Stimulated activated CD8-positive, alpha-beta memory T cell treated with anti-CD3 and anti-CD28 coated beads, Interleukin-7, amount 100 ng/mL, for 48 hours (primary cell): Measurements from ENCODE around the gene SLC9A6.
"Not testable (repeated sequence)": the region's sequence is repeated elsewhere in the genome, so short reads cannot be mapped to it uniquely, and the experiment has no call there.

Experiments used
- DNase-seq, 2 donors: peaks; one replicate each; pipeline ENCODE4 v3.0.0-alpha.2; 2020; ENCODE audit warnings: low read depth in 1 of 2; ENCODE audit errors: extremely low read depth in 1 of 2

SLC9A6 gene

GRCh38 chrX:136061286-136061685, 76.1 kb downstream of the SLC9A6 start:
- no peak for DNase-seq

DNA sequence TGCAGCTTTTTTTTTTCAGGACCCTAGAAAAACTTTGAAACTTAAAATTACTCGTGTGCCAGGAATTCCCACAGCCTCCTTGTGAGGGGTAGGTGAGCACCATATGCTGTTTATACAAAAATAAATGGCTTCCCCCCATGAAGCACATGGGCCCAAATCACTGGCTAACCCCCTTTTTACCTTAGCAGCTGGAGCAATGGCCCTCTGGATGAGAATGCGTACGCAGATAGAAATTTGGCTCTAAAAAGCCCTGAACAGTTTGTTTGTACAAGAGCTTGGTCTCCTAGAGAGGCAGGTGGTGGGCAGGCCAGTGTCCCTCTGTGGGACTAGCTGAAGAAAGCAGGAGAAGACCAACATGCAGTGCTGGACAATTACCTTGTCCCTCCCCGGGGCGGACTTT, 76.5 kb downstream of the SLC9A6 start:
- no peak for DNase-seq

DNA sequence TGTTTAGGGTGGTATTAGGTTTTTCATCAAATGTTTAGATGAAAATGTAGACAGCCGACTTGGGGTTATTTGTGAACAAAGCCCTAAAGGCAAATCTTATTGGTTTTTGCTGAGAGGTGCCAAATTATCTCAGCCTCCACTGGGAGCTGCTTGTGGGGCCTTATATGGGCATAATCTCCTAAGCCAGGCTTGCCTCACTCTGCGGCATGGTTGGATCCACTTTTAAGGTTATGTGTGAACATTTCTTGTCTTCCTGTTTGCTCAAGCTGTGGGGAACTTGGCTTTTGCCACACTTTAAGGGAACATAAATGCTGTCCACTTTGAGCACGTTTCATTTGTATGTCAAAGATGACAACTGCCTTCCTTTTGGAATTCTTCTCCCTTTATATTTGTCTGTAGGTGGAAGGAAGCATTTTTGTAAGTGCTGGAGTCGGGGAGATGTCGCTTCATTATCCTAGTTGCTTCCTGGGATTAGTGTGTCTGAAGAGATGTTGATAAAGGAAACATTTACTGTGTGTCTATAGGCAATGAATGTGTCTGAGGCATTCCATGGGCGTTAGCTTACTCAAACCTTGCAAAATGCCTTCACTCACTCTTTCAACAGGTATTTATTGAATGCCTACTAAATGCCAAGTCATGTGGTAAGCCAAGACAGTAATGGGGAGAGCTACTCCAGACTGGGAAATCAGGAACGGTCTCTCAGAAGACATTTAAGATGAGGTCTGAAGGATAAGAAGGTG, 78.3 kb downstream of the SLC9A6 start:
- no peak for DNase-seq

DNA sequence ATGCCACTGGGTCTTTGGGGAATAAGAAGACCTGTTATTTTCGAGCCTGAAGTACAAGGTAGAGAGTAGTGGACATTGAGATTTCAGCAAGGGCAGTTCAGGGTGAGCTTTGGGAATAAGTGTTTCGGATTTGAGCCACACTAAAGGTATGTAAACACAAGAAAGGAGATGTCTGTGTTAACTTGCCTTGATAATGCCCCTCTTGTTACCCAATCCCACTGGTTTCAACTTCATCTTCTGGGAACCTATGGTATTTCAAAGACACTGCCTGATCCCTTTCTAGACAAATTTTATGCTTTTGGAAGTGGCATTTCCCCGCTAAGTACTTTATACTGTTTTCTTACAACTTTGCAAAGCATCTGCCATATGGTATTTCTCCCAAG, 79.4 kb downstream of the SLC9A6 start:
- DNase-seq: no peak

GRCh38 chrX:136065044-136065671, 79.9 kb downstream of the SLC9A6 start:
- DNase-seq: no peak

DNA sequence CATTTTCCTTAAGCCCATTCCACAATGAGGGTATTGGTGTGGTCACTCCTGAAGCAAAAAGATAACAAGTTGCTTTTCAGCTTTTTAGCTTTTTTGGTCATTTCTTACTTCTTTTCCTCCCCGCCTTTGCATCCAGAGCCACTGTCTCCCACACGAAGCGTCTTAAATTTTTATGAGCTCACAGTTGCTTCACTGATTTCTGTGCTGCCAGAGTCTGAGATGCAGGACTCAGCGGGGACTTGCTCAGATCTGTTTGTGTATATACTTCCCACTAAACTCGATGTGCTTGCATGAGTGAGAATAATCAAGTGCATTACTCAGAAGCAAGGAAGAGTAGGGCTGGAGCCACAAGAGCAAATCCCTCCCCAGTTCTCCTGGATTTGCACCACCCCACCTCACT, 81.9 kb downstream of the SLC9A6 start:
- DNase-seq: no peak

GRCh38 chrX:136067966-136068365, 82.7 kb downstream of the SLC9A6 start:
- DNase-seq: no peak

DNA sequence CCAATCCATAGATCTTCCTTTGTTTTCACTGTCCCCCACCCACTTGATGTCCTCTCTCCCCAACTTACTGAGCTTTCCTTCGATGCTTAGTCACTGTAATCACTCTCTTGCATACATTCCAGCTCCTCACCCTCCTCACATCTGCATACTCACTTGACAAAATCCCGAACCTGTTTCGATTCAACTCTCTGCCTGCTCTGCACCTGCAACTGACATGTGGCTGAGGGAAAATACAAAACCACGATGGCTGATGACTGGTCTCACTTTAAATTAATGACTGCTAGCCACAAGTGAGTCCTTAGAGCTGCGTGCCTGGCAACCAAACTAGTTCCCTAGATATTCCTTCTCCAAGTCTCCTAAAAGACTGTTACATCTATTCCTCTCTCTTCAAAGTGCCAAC, 91.7 kb downstream of the SLC9A6 start:
- no peak for DNase-seq

DNA sequence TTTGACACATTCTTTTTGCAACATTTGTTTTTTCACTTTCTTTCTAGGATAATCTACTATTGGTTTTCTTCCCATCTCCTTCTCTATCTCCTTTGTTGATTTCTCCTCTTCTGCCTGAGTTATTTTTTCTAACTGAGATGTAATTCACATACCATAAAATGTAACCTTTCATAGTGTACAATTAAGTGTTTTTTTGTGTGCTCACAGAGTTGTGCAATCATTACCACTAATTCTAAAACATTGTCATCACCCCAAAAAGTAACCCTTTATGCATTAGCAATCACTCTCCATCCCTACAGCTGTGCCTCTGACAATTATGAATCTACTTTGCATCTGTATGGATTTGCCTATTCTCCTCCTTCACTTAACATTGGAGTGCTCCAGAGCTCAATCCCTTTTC, 95.5 kb downstream of the SLC9A6 start:
- DNase-seq: no peak

DNA sequence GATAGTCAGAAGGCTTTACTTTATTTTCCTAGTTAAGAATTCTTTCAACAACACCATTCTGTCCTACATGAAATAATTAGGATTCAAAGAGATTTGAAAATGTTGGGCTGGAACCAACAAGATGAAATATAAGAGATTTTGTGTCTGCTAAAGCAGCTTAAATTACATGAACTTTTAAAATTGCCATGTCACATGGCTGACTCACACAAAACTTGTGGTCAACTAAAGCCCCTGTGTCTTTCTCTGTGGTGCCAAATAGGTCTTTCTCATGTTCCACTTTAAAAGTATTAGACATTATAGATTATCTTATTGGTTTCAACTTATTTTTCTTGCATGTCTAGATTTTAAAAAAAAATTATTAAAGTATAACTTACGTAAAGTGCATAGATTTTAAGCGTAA, 101.3 kb downstream of the SLC9A6 start:
- DNase-seq: no peak

- DNase-seq: not testable (repeated sequence)
Observed at GRCh38 chrX:136091898-136092297, 106.7 kb downstream of the SLC9A6 start.

GRCh38 chrX:136094962-136095361, 109.7 kb downstream of the SLC9A6 start:
- DNase-seq: no peak
